Chondrocyte (in vitro differentiated cells): ENCODE measurements around the gene NCOA1. TPM values are rescaled to one million over a fixed set of nuclear protein-coding genes. Genes with fewer than 3 reads are reported as not detected.

Experiments used
- DNase-seq: peaks from one replicate; pipeline ENCODE4 v3.0.0; 2021; ENCODE audit warnings: mixed read lengths, low spot score
- H3K27ac Mint-ChIP-seq: one replicate; pipeline ENCODE4 v1.8.0; 2021; ENCODE audit warnings: mild to moderate bottlenecking, moderate library complexity, mixed read lengths; ENCODE audit not compliant: unreplicated experiment
- H3K27me3 Mint-ChIP-seq: 2 replicates; pipeline ENCODE4 v1.8.0; 2021; ENCODE audit warnings: low read depth, mixed read lengths
- H3K36me3 Mint-ChIP-seq: 2 replicates; pipeline ENCODE4 v1.8.0; 2021; ENCODE audit warnings: low read depth, mixed read lengths
- H3K4me1 Mint-ChIP-seq: 2 replicates; pipeline ENCODE4 v1.8.0; 2021; ENCODE audit warnings: low read depth, mild to moderate bottlenecking, mixed read lengths
- H3K4me3 Mint-ChIP-seq: one replicate; pipeline ENCODE4 v1.8.0; 2021; ENCODE audit warnings: mild to moderate bottlenecking, moderate library complexity, mixed read lengths; ENCODE audit not compliant: unreplicated experiment
- H3K9me3 Mint-ChIP-seq: 2 replicates; pipeline ENCODE4 v1.8.0; 2021; ENCODE audit warnings: low read depth, mixed read lengths
- CTCF ChIP-seq: fragments of 200-600 bp; sonication (generic); IDR thresholded peaks from 2 replicates; pipeline ENCODE4 v1.5.0; 2021; ENCODE audit warnings: antibody characterized with exemption, mild to moderate bottlenecking, moderate library complexity
- long read RNA-seq: library from polyadenylated mRNA; stranded (forward); transcript quantifications from one replicate; pipeline ENCODE4 v2.0.0, GENCODE V29; 2021
- total RNA-seq: library from RNA; stranded (reverse); gene quantifications from 3 replicates; pipeline ENCODE4 v1.2.1, GENCODE V29; 2021

The NCOA1 gene
- 20.1 to 20.3 TPM (median 20.2 TPM) in 3 replicates for total RNA-seq
- long read RNA-seq, partial matches to known transcripts: 7 of 51 reads
- long read RNA-seq, other reads (novel, unspliced or antisense): 44 of 51 reads

GRCh38 chr2:24490690-24491541 is at the start of gene NCOA1:
Gene NCOA1, plus strand, starts transcription at chr2:24491254. Its CDS starts 167,424 bp downstream, at chr2:24658678.
- H3K9me3 Mint-ChIP-seq: no peaks in the 10 kb centered on the region
- H3K27me3 Mint-ChIP-seq: no peaks in the 10 kb centered on the region
- no peaks in the 10 kb centered on the region for H3K36me3 Mint-ChIP-seq
- TF ChIP-seq CTCF: peak; percentile 62
- DNase-seq: peak; percentile 95
- peak within 1 kb of the TSS; percentile 95 for H3K27ac Mint-ChIP-seq
- peaks cover 34% of the 10 kb centered on the region for H3K4me1 Mint-ChIP-seq
- H3K4me3 Mint-ChIP-seq: peak within 1 kb of the TSS; percentile 85

GRCh38 chr2:24448797-24449196 is 42.3 kb upstream of the NCOA1 start:
- Mint-ChIP-seq H3K4me3 (no peak overlapping the region), H3K36me3 (peaks cover 4% of the 10 kb centered on the region), H3K27me3 (no peaks in the 10 kb centered on the region), H3K4me1 (no peaks in the 10 kb centered on the region), H3K9me3 (peaks cover 22% of the 10 kb centered on the region), H3K27ac (no peak overlapping the region)
- no peak for TF ChIP-seq CTCF
- no peak for DNase-seq

GRCh38 chr2:24449344-24449743 is 41.7 kb upstream of the NCOA1 start:
- Mint-ChIP-seq H3K27ac (no peak overlapping the region), H3K4me3 (no peak overlapping the region), H3K27me3 (no peaks in the 10 kb centered on the region), H3K4me1 (peaks cover 2% of the 10 kb centered on the region), H3K36me3 (peaks cover 4% of the 10 kb centered on the region), H3K9me3 (peaks cover 22% of the 10 kb centered on the region)
- no peak for DNase-seq
- TF ChIP-seq CTCF: no peak

GRCh38 chr2:24451805-24452501 is 39.1 kb upstream of the NCOA1 start:
- H3K36me3 Mint-ChIP-seq: peaks cover 4% of the 10 kb centered on the region
- H3K27me3 Mint-ChIP-seq: peaks cover 2% of the 10 kb centered on the region
- no peak overlapping the region for H3K4me3 Mint-ChIP-seq
- peaks cover 11% of the 10 kb centered on the region for H3K4me1 Mint-ChIP-seq
- DNase-seq: no peak
- H3K27ac Mint-ChIP-seq: no peak overlapping the region
- H3K9me3 Mint-ChIP-seq: peaks cover 17% of the 10 kb centered on the region
- TF ChIP-seq CTCF: no peak

- Mint-ChIP-seq H3K27ac (no peak overlapping the region), H3K4me3 (no peak overlapping the region), H3K36me3 (peaks cover 4% of the 10 kb centered on the region), H3K27me3 (peaks cover 2% of the 10 kb centered on the region), H3K9me3 (peaks cover 17% of the 10 kb centered on the region), H3K4me1 (peaks cover 11% of the 10 kb centered on the region)
- DNase-seq: no peak
- TF ChIP-seq CTCF: no peak
These were observed 38.6 kb upstream of the NCOA1 start for GRCh38 chr2:24452502-24452885.
